Measurements from ENCODE around the gene C17orf75.

The C17orf75 gene

GRCh38 chr17:32349503-32349853 is 7.5 kb upstream of the C17orf75 start:
- Histone ChIP-seq H3K27ac (replicated peaks) (peak overlapping the region; percentile 98), H3K4me3 (replicated peaks; ENCODE audit: insufficient read depth, low read length) (peak overlapping the region; percentile 61), H3K27me3 (ENCODE audit: insufficient read depth, poor library complexity, severe bottlenecking) (no peaks in the 10 kb centered on the region)
- TF ChIP-seq POLR2AphosphoS5 (IDR thresholded peaks at IDR 0.05; ENCODE audit: low read depth) (no peak), CTCF (IDR thresholded peaks at IDR 0.05; ENCODE audit: insufficient read depth, low read length) (no peak), REST (IDR thresholded peaks at IDR 0.05; ENCODE audit: insufficient replicate concordance, low read depth) (no peak), GABPA (IDR thresholded peaks at IDR 0.05; ENCODE audit: low read depth) (no peak), SPI1 (IDR thresholded peaks at IDR 0.05; ENCODE audit: borderline replicate concordance, low read depth) (no peak)
- DNase-seq (ENCODE audit: low read depth in 1 of 2, low spot score in 1 of 2), result no peak

GRCh38 chr17:32348483-32348800 is 6.5 kb upstream of the C17orf75 start:
- Histone ChIP-seq H3K27ac (replicated peaks) (no peak overlapping the region), H3K27me3 (ENCODE audit: insufficient read depth, poor library complexity, severe bottlenecking) (no peaks in the 10 kb centered on the region), H3K4me3 (replicated peaks; ENCODE audit: insufficient read depth, low read length) (no peak overlapping the region)
- no peak for DNase-seq (ENCODE audit: low read depth in 1 of 2, low spot score in 1 of 2)
- TF ChIP-seq SPI1 (IDR thresholded peaks at IDR 0.05; ENCODE audit: borderline replicate concordance, low read depth) (no peak), POLR2AphosphoS5 (IDR thresholded peaks at IDR 0.05; ENCODE audit: low read depth) (no peak), REST (IDR thresholded peaks at IDR 0.05; ENCODE audit: insufficient replicate concordance, low read depth) (no peak), GABPA (IDR thresholded peaks at IDR 0.05; ENCODE audit: low read depth) (no peak)

DNA sequence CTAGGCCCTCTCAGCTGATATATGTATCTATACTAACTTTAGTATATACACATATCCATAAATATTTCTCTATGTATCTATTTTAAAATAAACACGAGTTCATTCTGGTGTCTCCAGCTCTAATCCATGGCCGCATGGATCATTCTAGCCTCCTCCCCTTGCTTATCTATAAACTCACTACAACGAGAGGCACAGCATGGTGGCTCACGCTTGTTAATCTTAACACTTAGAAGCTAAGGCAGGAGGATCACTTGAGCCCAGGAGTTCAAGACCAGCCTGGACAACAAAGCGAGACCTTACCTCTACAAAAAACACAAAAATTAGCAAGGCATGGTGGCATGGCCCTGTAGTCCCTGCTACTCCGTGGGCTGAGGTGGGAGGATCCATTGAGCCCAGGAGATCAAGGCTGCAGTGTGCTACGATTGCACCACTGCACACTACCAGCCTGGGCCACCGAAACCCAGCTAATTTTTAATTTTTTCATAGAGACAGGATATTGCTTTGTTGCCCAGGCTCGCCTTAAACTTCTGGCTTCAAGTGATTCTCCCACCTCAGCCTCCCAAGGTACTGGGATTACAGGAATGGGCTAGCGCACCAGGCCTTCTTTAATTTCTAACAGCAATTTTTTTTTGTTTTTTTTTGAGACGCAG is 4.1 kb upstream of the C17orf75 start:
- Histone ChIP-seq H3K27ac (replicated peaks) (no peak overlapping the region), H3K4me3 (replicated peaks; ENCODE audit: insufficient read depth, low read length) (no peak overlapping the region), H3K27me3 (ENCODE audit: insufficient read depth, poor library complexity, severe bottlenecking) (no peaks in the 10 kb centered on the region)
- DNase-seq (ENCODE audit: low read depth in 1 of 2, low spot score in 1 of 2), result no peak
- TF ChIP-seq SPI1 (IDR thresholded peaks at IDR 0.05; ENCODE audit: borderline replicate concordance, low read depth) (no peak), CTCF (IDR thresholded peaks at IDR 0.05; ENCODE audit: insufficient read depth, low read length) (no peak), REST (IDR thresholded peaks at IDR 0.05; ENCODE audit: insufficient replicate concordance, low read depth) (no peak), GABPA (IDR thresholded peaks at IDR 0.05; ENCODE audit: low read depth) (no peak), POLR2AphosphoS5 (IDR thresholded peaks at IDR 0.05; ENCODE audit: low read depth) (no peak)

All from HL-60 (cell line).